Measurements from ENCODE around the gene CASP12. TPM values are rescaled to one million over a fixed set of nuclear protein-coding genes. Genes with fewer than 3 reads are reported as not detected.

The CASP12 gene
- total RNA-seq, 2 donors from 2014 or later, result 1.5 to 2.0 TPM

DNA sequence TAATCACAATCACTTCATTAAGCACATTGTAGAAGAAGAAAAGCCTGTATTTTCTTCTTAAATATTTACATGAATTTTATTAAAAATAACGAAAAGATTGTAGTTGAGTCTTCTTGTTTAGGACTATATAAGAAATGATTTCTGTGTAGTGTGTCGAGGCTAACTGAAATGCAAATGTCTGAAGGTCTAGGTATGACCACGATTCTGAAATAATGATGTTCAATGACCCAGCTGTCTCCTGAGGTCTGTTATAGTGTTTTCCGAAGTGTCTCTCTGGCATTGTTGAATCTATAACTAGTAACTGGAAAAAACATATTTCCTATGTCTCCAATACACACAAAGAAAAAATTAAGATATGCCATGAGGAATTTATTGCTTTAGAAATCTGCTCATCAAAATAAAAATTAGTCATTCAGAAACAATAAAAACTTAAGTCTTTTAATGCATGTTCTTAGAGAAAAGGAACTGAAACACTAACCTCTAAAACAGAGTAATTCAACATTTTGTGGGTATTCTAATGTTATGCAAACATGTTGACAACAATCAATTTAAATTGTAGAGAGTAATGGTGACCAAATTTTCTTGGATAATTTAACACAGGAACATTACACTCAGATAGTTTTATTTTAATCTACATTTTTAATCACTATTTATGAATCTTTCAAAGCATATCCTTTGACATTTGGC lies 55.0 kb downstream of the CASP12 start:
- intact Hi-C loops (cut with DNase I), result no loop called here
- DNase-seq (ENCODE audit: low spot score), result no peak

- no peak for DNase-seq (ENCODE audit: low spot score)
- intact Hi-C loops (cut with DNase I), result no loop called here
Measured at GRCh38 chr11:104841973-104842525, 56.2 kb downstream of the CASP12 start.

DNA sequence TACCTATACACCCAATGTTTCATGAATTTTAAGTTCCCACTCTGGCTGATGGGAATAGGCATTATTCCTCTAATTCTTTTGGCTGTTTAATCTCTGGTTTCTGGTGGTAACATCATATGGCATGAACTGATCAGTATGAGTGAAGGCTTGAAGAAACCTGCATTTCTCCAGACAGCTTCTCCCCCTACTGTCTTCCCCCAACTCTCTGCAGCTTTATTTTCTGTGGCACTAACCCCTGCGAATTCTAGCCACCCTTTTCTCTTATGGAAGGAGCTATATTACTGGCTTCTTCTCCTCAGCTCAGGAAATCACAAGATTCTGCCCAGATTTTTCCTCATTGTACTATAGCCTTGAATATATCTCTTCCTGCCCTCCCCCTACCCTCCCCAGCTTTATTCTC lies 57.1 kb downstream of the CASP12 start:
- intact Hi-C loops (cut with DNase I), result no loop called here
- DNase-seq (ENCODE audit: low spot score), result no peak

- DNase-seq (ENCODE audit: low spot score), result no peak
- intact Hi-C loops (cut with DNase I), result no loop called here
Measured at GRCh38 chr11:104837969-104838639, 60.2 kb downstream of the CASP12 start.

GRCh38 chr11:104836691-104837090 lies 61.6 kb downstream of the CASP12 start:
- no peak for DNase-seq (ENCODE audit: low spot score)
- intact Hi-C loops (cut with DNase I), result no loop called here

Other genes starting within 250 kb of the CASP12 start
- 10 to 100 TPM; 43.5 to 57.3 TPM for gene CASP4, start 70.1 kb upstream of the CASP12 start, total RNA-seq
- under 1 TPM; 0.24 to 0.42 TPM for gene CASP5, start 124.7 kb upstream of the CASP12 start, total RNA-seq
- gene CASP1, start 136.7 kb upstream of the CASP12 start, total RNA-seq, result 10 to 100 TPM; 14.9 to 16.3 TPM
- gene CARD16, start 146.9 kb upstream of the CASP12 start, total RNA-seq, result 10 to 100 TPM in 1 of 2 donors, 1 to 10 TPM in 1; 7.3 to 13.2 TPM
- not detected for gene CARD18, start 241.3 kb upstream of the CASP12 start, total RNA-seq